Dendritic cell treated with granulocyte-macrophage colony-stimulating factor and Interleukin-4, amounts not matched to agents 40 ng/mL and 50 ng/mL, for 4 days (primary cell): ENCODE results near the gene PARVA.

Source experiments
- H3K27ac Mint-ChIP-seq: one replicate; pipeline ENCODE4 v1.8.0; 2022; ENCODE audit warnings: mild to moderate bottlenecking, mixed read lengths
- H3K27me3 Mint-ChIP-seq: one replicate; pipeline ENCODE4 v1.8.0; 2022; ENCODE audit warnings: mild to moderate bottlenecking, mixed read lengths
- H3K36me3 Mint-ChIP-seq: one replicate; pipeline ENCODE4 v1.8.0; 2022; ENCODE audit warnings: low read depth, mixed read lengths
- H3K4me1 Mint-ChIP-seq: one replicate; pipeline ENCODE4 v1.8.0; 2022; ENCODE audit warnings: low read depth, mixed read lengths
- H3K4me3 Mint-ChIP-seq: one replicate; pipeline ENCODE4 v1.8.0; 2022; ENCODE audit warnings: mild to moderate bottlenecking, moderate library complexity, mixed read lengths
- H3K9me3 Mint-ChIP-seq: one replicate; pipeline ENCODE4 v1.8.0; 2022; ENCODE audit warnings: mixed read lengths
- intact Hi-C: fragments of 100-400 bp; cut with micrococcal nuclease; formaldehyde crosslinking; loops from one replicate; pipeline ENCODE4 v1.15.0; 2022

Gene PARVA

GRCh38 chr11:12529793-12530192 is 152.4 kb downstream of the PARVA start:
- no peaks in the 10 kb centered on the region for H3K36me3 Mint-ChIP-seq
- H3K27me3 Mint-ChIP-seq, result no peaks in the 10 kb centered on the region
- no peak overlapping the region for H3K4me3 Mint-ChIP-seq
- no peaks in the 10 kb centered on the region for H3K9me3 Mint-ChIP-seq
- H3K27ac Mint-ChIP-seq, result no peak overlapping the region
- no peaks in the 10 kb centered on the region for H3K4me1 Mint-ChIP-seq
- intact Hi-C loops, result no loop called here

DNA sequence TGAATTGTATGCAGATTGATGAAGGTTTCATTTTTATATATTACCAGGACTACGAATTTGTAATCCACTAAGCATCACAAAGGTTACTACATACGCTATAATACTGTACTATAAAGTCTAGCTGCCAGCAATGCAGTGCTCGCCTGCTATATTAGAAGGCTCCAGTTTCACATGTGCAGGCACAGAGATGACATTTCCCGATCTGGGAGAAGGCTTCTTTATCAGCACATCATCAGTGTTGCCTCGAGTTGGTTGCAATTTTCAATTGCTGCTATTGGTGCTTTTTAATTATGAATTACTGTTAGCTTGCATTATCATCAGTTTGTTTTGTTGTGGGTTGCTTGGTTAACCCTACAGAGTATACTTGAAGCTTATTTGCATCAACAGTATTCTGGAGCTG is 153.6 kb downstream of the PARVA start:
- H3K36me3 Mint-ChIP-seq, result no peaks in the 10 kb centered on the region
- H3K27ac Mint-ChIP-seq, result no peak overlapping the region
- intact Hi-C loops, result no loop called here
- no peaks in the 10 kb centered on the region for H3K4me1 Mint-ChIP-seq
- no peaks in the 10 kb centered on the region for H3K27me3 Mint-ChIP-seq
- H3K4me3 Mint-ChIP-seq, result no peak overlapping the region
- H3K9me3 Mint-ChIP-seq, result no peaks in the 10 kb centered on the region

GRCh38 chr11:12531681-12532080 is 154.3 kb downstream of the PARVA start:
- Mint-ChIP-seq H3K4me3 (no peak overlapping the region), H3K4me1 (no peaks in the 10 kb centered on the region), H3K9me3 (no peaks in the 10 kb centered on the region), H3K27me3 (peaks cover 1% of the 10 kb centered on the region), H3K27ac (no peak overlapping the region), H3K36me3 (no peaks in the 10 kb centered on the region)
- intact Hi-C loops, result no loop called here

DNA sequence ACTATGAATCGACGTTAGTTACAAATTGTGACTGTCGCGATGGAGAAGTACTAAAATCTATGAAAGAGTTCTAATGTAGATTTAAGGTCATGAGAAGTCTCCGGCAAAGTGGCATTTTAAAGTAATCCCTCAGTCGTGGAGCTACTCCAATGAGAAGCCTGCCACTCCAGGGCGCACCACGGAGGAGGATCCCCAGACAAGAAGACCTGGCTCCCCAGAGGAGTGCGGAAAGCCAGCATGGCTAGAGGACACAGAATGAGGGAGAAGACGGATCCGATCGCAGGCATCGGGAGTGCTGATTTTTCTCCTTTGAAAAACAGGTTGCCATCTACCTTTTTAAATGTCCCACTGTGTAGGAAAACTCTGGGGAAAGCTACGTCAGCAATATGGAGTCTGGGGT is 155.2 kb downstream of the PARVA start:
- no peaks in the 10 kb centered on the region for H3K9me3 Mint-ChIP-seq
- no peaks in the 10 kb centered on the region for H3K36me3 Mint-ChIP-seq
- peaks cover 5% of the 10 kb centered on the region for H3K27me3 Mint-ChIP-seq
- no peak overlapping the region for H3K27ac Mint-ChIP-seq
- no peak overlapping the region for H3K4me3 Mint-ChIP-seq
- intact Hi-C loops, result no loop called here
- no peaks in the 10 kb centered on the region for H3K4me1 Mint-ChIP-seq

DNA sequence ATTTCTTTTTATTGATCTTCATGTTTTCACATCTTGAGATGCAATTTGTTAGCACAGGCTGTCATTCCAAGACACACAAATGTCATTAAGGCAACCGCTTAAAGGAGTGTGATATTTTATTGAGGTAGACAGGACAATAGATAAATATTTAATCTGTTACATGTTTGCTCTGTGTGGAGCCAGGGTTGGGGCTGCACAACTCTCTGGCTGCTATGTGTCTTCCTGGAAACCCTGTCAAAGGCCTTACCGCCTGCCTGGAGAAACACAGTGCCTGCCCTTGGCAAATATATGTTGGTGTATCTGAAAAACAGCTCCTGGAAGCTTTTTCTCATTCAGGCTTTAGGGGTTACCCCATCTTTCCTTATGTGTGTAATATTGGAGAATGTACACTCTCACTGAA is 157.2 kb downstream of the PARVA start:
- Mint-ChIP-seq H3K36me3 (no peaks in the 10 kb centered on the region), H3K27me3 (peaks cover 5% of the 10 kb centered on the region), H3K4me3 (no peak overlapping the region), H3K4me1 (no peaks in the 10 kb centered on the region), H3K9me3 (no peaks in the 10 kb centered on the region), H3K27ac (no peak overlapping the region)
- intact Hi-C loops, result no loop called here

DNA sequence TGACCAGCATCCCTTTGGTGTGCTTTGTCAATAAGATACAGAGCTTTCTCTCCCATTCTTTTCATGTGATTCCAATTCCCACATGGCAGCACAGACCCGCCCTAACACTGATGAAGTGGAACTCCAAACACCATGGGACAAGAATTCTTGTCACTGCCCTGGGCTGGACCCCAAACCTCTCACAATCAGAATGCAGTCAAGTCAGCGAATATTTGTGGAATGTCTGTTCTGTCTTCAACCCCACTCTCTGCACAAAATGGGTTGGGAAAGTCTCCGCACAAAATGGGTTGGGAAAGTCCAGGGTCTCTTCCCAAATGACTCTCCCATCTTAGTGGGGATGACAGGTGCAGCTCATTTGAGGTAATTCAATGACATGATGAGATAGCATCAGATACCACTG is 157.9 kb downstream of the PARVA start:
- no peak overlapping the region for H3K4me3 Mint-ChIP-seq
- H3K9me3 Mint-ChIP-seq, result no peaks in the 10 kb centered on the region
- no peaks in the 10 kb centered on the region for H3K4me1 Mint-ChIP-seq
- intact Hi-C loops, result no loop called here
- no peaks in the 10 kb centered on the region for H3K36me3 Mint-ChIP-seq
- peaks cover 5% of the 10 kb centered on the region for H3K27me3 Mint-ChIP-seq
- no peak overlapping the region for H3K27ac Mint-ChIP-seq

DNA sequence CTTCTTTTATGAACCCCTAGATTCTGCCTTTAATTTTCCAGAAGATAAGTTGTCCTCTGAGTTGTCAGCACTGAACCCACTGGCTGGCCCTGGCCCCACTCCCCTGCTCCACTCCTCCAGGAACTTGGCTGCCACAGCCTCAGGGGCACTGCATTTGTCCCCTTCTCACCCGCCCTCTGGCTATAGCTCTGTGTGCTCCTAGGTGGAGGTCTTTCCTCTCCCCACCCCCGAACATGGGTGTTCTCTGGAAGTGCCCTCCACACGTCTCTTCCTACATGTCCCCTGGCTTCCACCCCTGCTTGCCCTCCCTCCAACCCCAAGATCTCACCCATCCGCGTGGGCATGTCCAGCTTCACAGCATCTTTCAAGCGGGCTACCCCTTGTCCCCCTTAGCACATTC is 159.2 kb downstream of the PARVA start:
- H3K9me3 Mint-ChIP-seq, result no peaks in the 10 kb centered on the region
- intact Hi-C loops, result no loop called here
- peaks cover 5% of the 10 kb centered on the region for H3K27me3 Mint-ChIP-seq
- no peak overlapping the region for H3K27ac Mint-ChIP-seq
- H3K36me3 Mint-ChIP-seq, result no peaks in the 10 kb centered on the region
- H3K4me3 Mint-ChIP-seq, result no peak overlapping the region
- no peaks in the 10 kb centered on the region for H3K4me1 Mint-ChIP-seq

DNA sequence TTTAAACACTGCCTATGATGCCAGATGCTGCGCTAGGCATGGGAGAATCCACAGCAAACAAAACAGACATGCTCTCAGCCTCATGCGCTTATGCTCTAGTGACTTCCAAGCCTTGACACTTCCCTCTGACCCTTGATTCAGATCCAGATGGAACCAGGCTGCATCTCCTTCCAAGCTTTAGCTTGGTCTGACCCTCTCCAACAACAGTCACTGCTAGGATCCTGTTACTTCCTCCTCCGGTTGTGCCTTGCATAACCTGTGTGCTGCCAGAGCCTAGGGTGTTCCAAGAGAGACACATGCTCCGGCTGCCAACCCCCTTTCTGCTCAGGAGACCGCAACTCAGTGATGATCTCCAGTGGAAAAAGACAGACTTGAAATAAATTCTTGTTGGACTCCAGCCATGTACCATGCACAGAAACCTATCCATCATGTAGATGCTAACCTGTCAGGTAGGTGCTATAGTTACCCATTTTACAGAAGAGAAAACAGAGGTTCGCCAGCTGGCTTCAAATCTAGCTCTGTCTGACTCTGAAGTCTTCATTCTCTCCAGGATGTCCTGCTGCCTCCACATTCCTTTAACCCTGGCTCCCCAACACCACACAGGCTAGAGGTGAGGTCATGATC is 160.5 kb downstream of the PARVA start:
- H3K27ac Mint-ChIP-seq, result no peak overlapping the region

GRCh38 chr11:12538889-12539421 is 161.6 kb downstream of the PARVA start:
- Mint-ChIP-seq H3K27me3 (peaks cover 5% of the 10 kb centered on the region), H3K4me1 (no peaks in the 10 kb centered on the region), H3K9me3 (no peaks in the 10 kb centered on the region), H3K27ac (no peak overlapping the region), H3K4me3 (no peak overlapping the region), H3K36me3 (no peaks in the 10 kb centered on the region)
- intact Hi-C loops, result no loop called here

More for the DNA sequence above, 160.5 kb downstream of the PARVA start:
- Mint-ChIP-seq H3K4me1 (no peaks in the 10 kb centered on the region), H3K27me3 (peaks cover 5% of the 10 kb centered on the region), H3K9me3 (no peaks in the 10 kb centered on the region), H3K4me3 (no peak overlapping the region), H3K36me3 (no peaks in the 10 kb centered on the region)
- intact Hi-C loops, result no loop called here

DNA sequence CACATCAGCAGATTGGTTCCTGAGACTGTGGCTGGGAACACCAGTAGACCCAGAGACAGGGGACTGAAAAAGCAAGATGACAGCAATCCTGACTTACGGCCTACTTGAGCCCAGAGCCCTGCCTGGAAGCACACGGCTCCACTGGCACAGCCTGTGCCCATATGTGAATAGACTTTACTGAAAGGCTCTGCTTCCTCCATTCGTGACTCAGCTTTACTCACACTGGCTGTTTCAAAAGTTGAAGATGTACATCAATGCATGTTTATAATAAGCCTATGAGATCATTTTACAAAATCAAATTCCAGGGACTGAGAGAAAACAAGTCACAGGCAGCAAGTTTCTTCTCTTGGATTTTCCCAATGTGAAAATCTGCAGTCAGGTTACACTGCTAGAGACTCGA is 162.2 kb downstream of the PARVA start:
- no peaks in the 10 kb centered on the region for H3K36me3 Mint-ChIP-seq
- H3K27ac Mint-ChIP-seq, result no peak overlapping the region
- peaks cover 5% of the 10 kb centered on the region for H3K27me3 Mint-ChIP-seq
- no peak overlapping the region for H3K4me3 Mint-ChIP-seq
- no peaks in the 10 kb centered on the region for H3K9me3 Mint-ChIP-seq
- intact Hi-C loops, result no loop called here
- H3K4me1 Mint-ChIP-seq, result no peaks in the 10 kb centered on the region

DNA sequence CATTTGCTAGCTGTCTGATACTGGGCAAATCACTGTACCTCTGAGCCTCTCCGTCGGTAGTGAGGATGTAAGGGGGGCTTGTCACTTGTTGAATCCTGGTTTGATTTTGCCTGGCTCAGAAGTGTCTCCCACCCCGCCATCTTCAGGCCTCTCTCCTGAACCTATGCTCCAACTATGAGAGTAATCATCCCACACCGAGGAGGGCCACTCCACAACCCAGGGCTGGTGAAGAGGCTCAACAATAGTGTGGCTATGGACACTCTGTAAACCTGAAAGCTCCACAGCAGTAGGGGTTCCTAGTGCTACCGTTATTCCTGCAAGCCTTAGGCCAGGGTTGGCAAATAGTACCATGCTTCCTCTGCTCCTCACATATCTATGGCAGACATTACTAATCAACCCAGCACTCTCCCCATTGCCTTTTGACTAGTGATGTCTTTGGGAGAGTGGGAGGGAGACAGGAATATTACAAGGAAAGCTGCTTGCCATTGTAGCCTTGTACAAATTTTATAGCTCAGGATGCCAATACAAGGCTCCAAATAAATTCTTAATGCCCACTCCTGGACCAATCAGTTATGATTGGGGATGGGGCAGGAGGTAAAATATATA is 162.8 kb downstream of the PARVA start:
- H3K4me3 Mint-ChIP-seq, result no peak overlapping the region
- no peaks in the 10 kb centered on the region for H3K9me3 Mint-ChIP-seq
- no peaks in the 10 kb centered on the region for H3K36me3 Mint-ChIP-seq

GRCh38 chr11:12540913-12541582 is 163.7 kb downstream of the PARVA start:
- intact Hi-C loops, result no loop called here
- Mint-ChIP-seq H3K4me3 (no peak overlapping the region), H3K4me1 (no peaks in the 10 kb centered on the region), H3K9me3 (no peaks in the 10 kb centered on the region), H3K36me3 (no peaks in the 10 kb centered on the region), H3K27ac (no peak overlapping the region), H3K27me3 (peaks cover 5% of the 10 kb centered on the region)

More for the DNA sequence above, 162.8 kb downstream of the PARVA start:
- intact Hi-C loops, result no loop called here
- Mint-ChIP-seq H3K27ac (no peak overlapping the region), H3K27me3 (peaks cover 5% of the 10 kb centered on the region), H3K4me1 (no peaks in the 10 kb centered on the region)

- intact Hi-C loops, result no loop called here
- Mint-ChIP-seq H3K4me1 (no peaks in the 10 kb centered on the region), H3K27me3 (peaks cover 3% of the 10 kb centered on the region), H3K9me3 (no peaks in the 10 kb centered on the region), H3K27ac (no peak overlapping the region), H3K36me3 (no peaks in the 10 kb centered on the region), H3K4me3 (no peak overlapping the region)
Observed at GRCh38 chr11:12541583-12542151, 164.3 kb downstream of the PARVA start.

GRCh38 chr11:12542186-12542935 is 165.0 kb downstream of the PARVA start:
- no peaks in the 10 kb centered on the region for H3K36me3 Mint-ChIP-seq
- no peaks in the 10 kb centered on the region for H3K9me3 Mint-ChIP-seq
- H3K4me1 Mint-ChIP-seq, result no peaks in the 10 kb centered on the region
- H3K4me3 Mint-ChIP-seq, result no peak overlapping the region
- no peaks in the 10 kb centered on the region for H3K27me3 Mint-ChIP-seq
- no peak overlapping the region for H3K27ac Mint-ChIP-seq
- intact Hi-C loops, result no loop called here
